HG02678 (cell line): ENCODE data around the gene CDON.

Source experiments
- ATAC-seq: cut with Tn5 transposase; IDR thresholded peaks from one replicate; pipeline ENCODE4 v1.9.1; 2021; ENCODE audit warnings: mild to moderate bottlenecking, moderate library complexity; ENCODE audit not compliant: unreplicated experiment

CDON gene

GRCh38 chr11:126062679-126063506 is at the start of gene CDON:
Gene CDON, minus strand, starts transcription at chr11:126062866. Its CDS starts 39,390 bp downstream, at chr11:126023476.
- peak; percentile 97 for ATAC-seq

- no peak for ATAC-seq
Observed at GRCh38 chr11:126111458-126112116, 48.9 kb upstream of the CDON start.

GRCh38 chr11:126109941-126110731 is 47.5 kb upstream of the CDON start:
- no peak for ATAC-seq

GRCh38 chr11:126106594-126107328 is 44.1 kb upstream of the CDON start:
- no peak for ATAC-seq

- no peak for ATAC-seq
Observed at GRCh38 chr11:126105748-126106080, 43.0 kb upstream of the CDON start.

GRCh38 chr11:126105022-126105747 is 42.5 kb upstream of the CDON start:
- ATAC-seq = no peak

GRCh38 chr11:126104420-126104819 is 41.8 kb upstream of the CDON start:
- ATAC-seq = no peak

GRCh38 chr11:126103150-126103549 is 40.5 kb upstream of the CDON start:
- no peak for ATAC-seq

GRCh38 chr11:126102436-126102981 is 39.8 kb upstream of the CDON start:
- no peak for ATAC-seq

GRCh38 chr11:126101930-126102283 is 39.2 kb upstream of the CDON start:
- no peak for ATAC-seq

GRCh38 chr11:126101251-126101929 is 38.7 kb upstream of the CDON start:
- ATAC-seq = no peak

GRCh38 chr11:126100716-126101115 is 38.0 kb upstream of the CDON start:
- no peak for ATAC-seq

GRCh38 chr11:126098204-126098769 is 35.6 kb upstream of the CDON start:
- ATAC-seq = no peak

- ATAC-seq = no peak
Observed at GRCh38 chr11:126095745-126096144, 33.1 kb upstream of the CDON start.

- ATAC-seq = no peak
Observed at GRCh38 chr11:126090452-126090851, 27.8 kb upstream of the CDON start.

GRCh38 chr11:126088999-126089398 is 26.3 kb upstream of the CDON start:
- ATAC-seq = no peak

GRCh38 chr11:126086248-126086647 is 23.6 kb upstream of the CDON start:
- no peak for ATAC-seq

- no peak for ATAC-seq
Observed at GRCh38 chr11:126084608-126084912, 21.9 kb upstream of the CDON start.

GRCh38 chr11:126083829-126084607 is 21.4 kb upstream of the CDON start:
- no peak for ATAC-seq
